ENCODE measurements around the gene KRTAP5-1.

KRTAP5-1 gene

GRCh38 chr11:1542267-1542666 lies 42.8 kb downstream of the KRTAP5-1 start:
- DNase-seq (ENCODE audit: low read depth) = no peak

- no peak for DNase-seq (ENCODE audit: low read depth)
These were observed 43.4 kb downstream of the KRTAP5-1 start for GRCh38 chr11:1541474-1542204.

- no peak for DNase-seq (ENCODE audit: low read depth)
These were observed 45.0 kb downstream of the KRTAP5-1 start for GRCh38 chr11:1540074-1540473.

- DNase-seq (ENCODE audit: low read depth) = no peak
These were observed 46.9 kb downstream of the KRTAP5-1 start for GRCh38 chr11:1538153-1538552.

- DNase-seq (ENCODE audit: low read depth) = no peak
These were observed 48.8 kb downstream of the KRTAP5-1 start for GRCh38 chr11:1536065-1536843.

GRCh38 chr11:1534682-1535081 lies 50.4 kb downstream of the KRTAP5-1 start:
- no peak for DNase-seq (ENCODE audit: low read depth)

Measured in activated T-helper 1 cell treated with Interleukin-2 at 50 U/mL for 16 hours (primary cell).